HG02759 (cell line): ENCODE measurements around the gene C8G.

Experiments used
- ATAC-seq: cut with Tn5 transposase; IDR thresholded peaks from one replicate; pipeline ENCODE4 v1.9.1; 2021; ENCODE audit warnings: mild to moderate bottlenecking, moderate library complexity; ENCODE audit not compliant: unreplicated experiment

C8G gene

GRCh38 chr9:136964833-136965422 is 19.9 kb downstream of the C8G start:
- no peak for ATAC-seq

GRCh38 chr9:136965771-136966484 is 20.9 kb downstream of the C8G start:
- no peak for ATAC-seq

- no peak for ATAC-seq
Measured at GRCh38 chr9:136968333-136969127, 23.5 kb downstream of the C8G start.

GRCh38 chr9:136969150-136969549 is 24.1 kb downstream of the C8G start:
- ATAC-seq, result no peak

- ATAC-seq, result no peak
Measured at GRCh38 chr9:136969774-136970173, 24.7 kb downstream of the C8G start.

- ATAC-seq, result no peak
Measured at GRCh38 chr9:136970361-136970760, 25.3 kb downstream of the C8G start.

GRCh38 chr9:136971746-136972145 is 26.7 kb downstream of the C8G start:
- no peak for ATAC-seq

GRCh38 chr9:136972335-136972734 is 27.3 kb downstream of the C8G start:
- no peak for ATAC-seq

- no peak for ATAC-seq
Measured at GRCh38 chr9:136972743-136973142, 27.7 kb downstream of the C8G start.

GRCh38 chr9:136973618-136974617 is 28.9 kb downstream of the C8G start:
- no peak for ATAC-seq

- ATAC-seq, result no peak
Measured at GRCh38 chr9:136974817-136975535, 29.9 kb downstream of the C8G start.

- ATAC-seq, result no peak
Measured at GRCh38 chr9:136975644-136976043, 30.6 kb downstream of the C8G start.

- no peak for ATAC-seq
Measured at GRCh38 chr9:136977223-136977622, 32.2 kb downstream of the C8G start, which contains the start of gene PTGDS. PTGDS (plus strand) TSS chr9:136977504; CDS start chr9:136977579, 75 bp downstream.

GRCh38 chr9:136977649-136978072 is 32.6 kb downstream of the C8G start:
- no peak for ATAC-seq

GRCh38 chr9:136978073-136978864 is 33.2 kb downstream of the C8G start:
- no peak for ATAC-seq

- ATAC-seq, result no peak
Measured at GRCh38 chr9:136978865-136979544, 34.0 kb downstream of the C8G start.

GRCh38 chr9:136979769-136980587 is 34.9 kb downstream of the C8G start:
- no peak for ATAC-seq
